Measurements from ENCODE around the gene TMEM220.
"Not testable (repeated sequence)": the region's sequence is repeated elsewhere in the genome, so short reads cannot be mapped to it uniquely, and the experiment has no call there.

The TMEM220 gene

GRCh38 chr17:10697092-10698081 is 32.4 kb downstream of the TMEM220 start, which contains the start of the genes ADPRM and SCO1:
Gene ADPRM (plus strand): TSS chr17:10697594. CDS start chr17:10704927, 7,333 bp downstream.
Gene SCO1 (minus strand): TSS chr17:10697533. CDS start chr17:10697507, 26 bp downstream.
- peak; percentile 36 for TF ChIP-seq CTCF (IDR thresholded peaks at IDR 0.05; ENCODE audit: low read length, missing control alignments)
- peak; percentile 94 for DNase-seq (ENCODE audit: low read depth)
- peak within 1 kb of the TSS; percentile 90 for H3K4me3 ChIP-seq (replicated peaks; ENCODE audit: low read depth, low read length)

- not testable (repeated sequence) for DNase-seq (ENCODE audit: low read depth)
- H3K4me3 ChIP-seq (replicated peaks; ENCODE audit: low read depth, low read length), result peak overlapping the region; percentile 90
Measured at GRCh38 chr17:10695875-10696407, 33.9 kb downstream of the TMEM220 start.

- no peak for DNase-seq (ENCODE audit: low read depth)
- TF ChIP-seq CTCF (IDR thresholded peaks at IDR 0.05; ENCODE audit: low read length, missing control alignments), result no peak
- no peak overlapping the region for H3K4me3 ChIP-seq (replicated peaks; ENCODE audit: low read depth, low read length)
Measured at GRCh38 chr17:10687499-10687898, 42.3 kb downstream of the TMEM220 start.

- TF ChIP-seq CTCF (IDR thresholded peaks at IDR 0.05; ENCODE audit: low read length, missing control alignments), result peak; percentile 53
- no peak overlapping the region for H3K4me3 ChIP-seq (replicated peaks; ENCODE audit: low read depth, low read length)
- peak; percentile 59 for DNase-seq (ENCODE audit: low read depth)
Measured at GRCh38 chr17:10683853-10684252, 46.0 kb downstream of the TMEM220 start.

GRCh38 chr17:10681866-10682446 is 47.9 kb downstream of the TMEM220 start:
- TF ChIP-seq CTCF (IDR thresholded peaks at IDR 0.05; ENCODE audit: low read length, missing control alignments), result no peak
- DNase-seq (ENCODE audit: low read depth), result peak; percentile 69
- no peak overlapping the region for H3K4me3 ChIP-seq (replicated peaks; ENCODE audit: low read depth, low read length)

- TF ChIP-seq CTCF (IDR thresholded peaks at IDR 0.05; ENCODE audit: low read length, missing control alignments), result no peak
- DNase-seq (ENCODE audit: low read depth), result no peak
- H3K4me3 ChIP-seq (replicated peaks; ENCODE audit: low read depth, low read length), result no peak overlapping the region
Measured at GRCh38 chr17:10674704-10675103, 55.1 kb downstream of the TMEM220 start.

- DNase-seq (ENCODE audit: low read depth), result no peak
- TF ChIP-seq CTCF (IDR thresholded peaks at IDR 0.05; ENCODE audit: low read length, missing control alignments), result no peak
- H3K4me3 ChIP-seq (replicated peaks; ENCODE audit: low read depth, low read length), result no peak overlapping the region
Measured at GRCh38 chr17:10673312-10673711, 56.5 kb downstream of the TMEM220 start.
